PC-9 (cell line): Measurements from ENCODE around the gene ERMN. TPM values are rescaled to one million over a fixed set of nuclear protein-coding genes. Genes with fewer than 3 reads are reported as not detected.

ENCODE experiments used
- BruUV-seq: library from RNA; stranded (reverse); fragments of 400-500 nt; replicated peaks from 2 replicates; lab custom pipeline; 2021; lab: Mats Ljungman, UMichigan
- CTCF ChIA-PET: fragments of 300-600 bp; sonication (Branson Sonifier 250); formaldehyde crosslinking; loops from one replicate; lab custom pipeline; 2022; ENCODE audit warnings: antibody characterized with exemption; lab: Charles Lee
- POLR2A ChIA-PET: fragments of 300-600 bp; sonication (Branson Sonifier 250); formaldehyde crosslinking; loops from one replicate; lab custom pipeline; 2022; ENCODE audit warnings: antibody characterized with exemption; ENCODE audit not compliant: unreplicated experiment; lab: Charles Lee
- DNase-seq, 2 experiments: peaks; one replicate each; pipeline versions ENCODE4 v3.0.0 to v3.0.0-alpha.2; 2015 to 2022; ENCODE audit warnings: mixed read lengths in 1 of 2
- H2AFZ ChIP-seq: fragments of 200-600 bp; sonication (generic); 2 replicates; pipeline ENCODE4 v1.8.1; 2017; ENCODE audit warnings: antibody characterized with exemption
- H3F3A ChIP-seq: fragments of 200-600 bp; sonication (generic); 2 replicates; pipeline ENCODE4 v1.8.1; 2017; ENCODE audit warnings: antibody characterized with exemption, mild to moderate bottlenecking, low read depth; ENCODE audit not compliant: insufficient read depth
- H3K27ac ChIP-seq: fragments of 200-600 bp; sonication (generic); 2 replicates; pipeline ENCODE4 v1.6.1; 2016; ENCODE audit warnings: mixed run types
- H3K27me3 ChIP-seq: fragments of 200-600 bp; sonication (generic); 2 replicates; pipeline ENCODE4 v1.6.1; 2016; ENCODE audit warnings: low read depth, mixed run types; ENCODE audit not compliant: insufficient read depth
- H3K36me3 ChIP-seq: fragments of 200-600 bp; sonication (generic); 2 replicates; pipeline ENCODE4 v1.6.1; 2016; ENCODE audit warnings: low read depth, mixed run types
- H3K4me1 ChIP-seq: fragments of 200-600 bp; sonication (generic); replicated peaks from 2 replicates; pipeline ENCODE4 v1.6.1; 2016; ENCODE audit warnings: mixed run types; ENCODE audit not compliant: insufficient read depth
- H3K4me2 ChIP-seq: fragments of 200-600 bp; sonication (generic); 2 replicates; pipeline ENCODE4 v1.6.1; 2017; ENCODE audit warnings: mixed run types
- H3K4me3 ChIP-seq: fragments of 200-600 bp; sonication (generic); 2 replicates; pipeline ENCODE4 v1.6.1; 2016; ENCODE audit warnings: mixed run types
- H3K79me2 ChIP-seq: fragments of 200-600 bp; sonication (generic); 2 replicates; pipeline ENCODE4 v1.6.1; 2017; ENCODE audit warnings: low read depth, mixed run types
- H3K9me2 ChIP-seq: fragments of 200-600 bp; sonication (generic); 2 replicates; pipeline ENCODE4 v1.8.1; 2017; ENCODE audit warnings: mild to moderate bottlenecking; ENCODE audit not compliant: insufficient read depth
- H3K9me3 ChIP-seq: fragments of 200-600 bp; sonication (generic); 2 replicates; pipeline ENCODE4 v1.8.1; 2016; ENCODE audit warnings: low read depth; ENCODE audit not compliant: insufficient read depth
- H4K20me1 ChIP-seq: fragments of 200-600 bp; sonication (generic); 2 replicates; pipeline ENCODE4 v1.8.1; 2017; ENCODE audit not compliant: insufficient read depth
- EZH2 ChIP-seq: fragments of 200-600 bp; sonication (generic); IDR thresholded peaks from 2 replicates; pipeline ENCODE4 v1.8.0; 2017; ENCODE audit warnings: antibody characterized with exemption, low read depth
- intact Hi-C: fragments of 100-400 bp; cut with micrococcal nuclease; formaldehyde crosslinking; loops from one replicate; pipeline ENCODE4 v1.10.0; 2022; ENCODE audit not compliant: unreplicated experiment
- total RNA-seq: library from RNA; stranded (reverse); gene quantifications from 2 replicates; pipeline ENCODE4 v1.2.3, GENCODE V29; 2021
- TF ChIP-seq, protein P1 (sequence below): fragments of 200-600 bp; sonication (generic); conservative IDR thresholded peaks from 2 replicates; pipeline ENCODE4 v1.6.1; 2017; ENCODE audit warnings: mixed run types, antibody characterized with exemption, mild to moderate bottlenecking, moderate library complexity

ERMN gene
- total RNA-seq, 1 experiment from 2014 or later = not detected

- Histone ChIP-seq H3K4me2 (no peak overlapping the region), H3K79me2 (no peaks in the 10 kb centered on the region), H3K27ac (no peak overlapping the region), H3K27me3 (no peaks in the 10 kb centered on the region), H3K9me2 (no peaks in the 10 kb centered on the region), H2AFZ (no peak overlapping the region), H3F3A (no peaks in the 10 kb centered on the region), H3K36me3 (no peaks in the 10 kb centered on the region), H3K9me3 (no peaks in the 10 kb centered on the region; the same call in 1 of the 2 replicates), H3K4me1 (no peaks in the 10 kb centered on the region), H4K20me1 (no peaks in the 10 kb centered on the region), H3K4me3 (no peak overlapping the region)
- BruUV-seq = no TSS peak
- no peak for DNase-seq
- ChIA-PET POLR2A (no interaction called here), CTCF (no interaction called here)
- TF ChIP-seq, protein P1, sequence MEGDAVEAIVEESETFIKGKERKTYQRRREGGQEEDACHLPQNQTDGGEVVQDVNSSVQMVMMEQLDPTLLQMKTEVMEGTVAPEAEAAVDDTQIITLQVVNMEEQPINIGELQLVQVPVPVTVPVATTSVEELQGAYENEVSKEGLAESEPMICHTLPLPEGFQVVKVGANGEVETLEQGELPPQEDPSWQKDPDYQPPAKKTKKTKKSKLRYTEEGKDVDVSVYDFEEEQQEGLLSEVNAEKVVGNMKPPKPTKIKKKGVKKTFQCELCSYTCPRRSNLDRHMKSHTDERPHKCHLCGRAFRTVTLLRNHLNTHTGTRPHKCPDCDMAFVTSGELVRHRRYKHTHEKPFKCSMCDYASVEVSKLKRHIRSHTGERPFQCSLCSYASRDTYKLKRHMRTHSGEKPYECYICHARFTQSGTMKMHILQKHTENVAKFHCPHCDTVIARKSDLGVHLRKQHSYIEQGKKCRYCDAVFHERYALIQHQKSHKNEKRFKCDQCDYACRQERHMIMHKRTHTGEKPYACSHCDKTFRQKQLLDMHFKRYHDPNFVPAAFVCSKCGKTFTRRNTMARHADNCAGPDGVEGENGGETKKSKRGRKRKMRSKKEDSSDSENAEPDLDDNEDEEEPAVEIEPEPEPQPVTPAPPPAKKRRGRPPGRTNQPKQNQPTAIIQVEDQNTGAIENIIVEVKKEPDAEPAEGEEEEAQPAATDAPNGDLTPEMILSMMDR = no peak
- no peak for TF ChIP-seq EZH2
- intact Hi-C loops = no loop called here
Measured at GRCh38 chr2:157355618-157356017, 30.0 kb upstream of the ERMN start.

- no peak overlapping the region for H3K4me3 ChIP-seq
- intact Hi-C loops = no loop called here
- no peaks in the 10 kb centered on the region for H3K9me2 ChIP-seq
- H3F3A ChIP-seq = no peaks in the 10 kb centered on the region
- CTCF ChIA-PET = no interaction called here
- no peaks in the 10 kb centered on the region for H4K20me1 ChIP-seq
- H3K27me3 ChIP-seq = no peaks in the 10 kb centered on the region
- DNase-seq = no peak
- no peaks in the 10 kb centered on the region for H3K36me3 ChIP-seq
- H3K4me2 ChIP-seq = no peak overlapping the region
- no TSS peak for BruUV-seq
- POLR2A ChIA-PET = no interaction called here
- no peaks in the 10 kb centered on the region for H3K79me2 ChIP-seq
- H3K9me3 ChIP-seq = no peaks in the 10 kb centered on the region; the same call in 1 of the 2 replicates
- no peak overlapping the region for H2AFZ ChIP-seq
- no peak overlapping the region for H3K27ac ChIP-seq
- TF ChIP-seq, protein P1 = no peak
- no peak for TF ChIP-seq EZH2
- no peaks in the 10 kb centered on the region for H3K4me1 ChIP-seq
Measured at GRCh38 chr2:157349949-157350515, 24.4 kb upstream of the ERMN start.

GRCh38 chr2:157348291-157348921 lies 22.8 kb upstream of the ERMN start:
- no peaks in the 10 kb centered on the region; the same call in 1 of the 2 replicates for H3K9me3 ChIP-seq
- H3K9me2 ChIP-seq = no peaks in the 10 kb centered on the region
- H3K27me3 ChIP-seq = no peaks in the 10 kb centered on the region
- H2AFZ ChIP-seq = no peak overlapping the region
- BruUV-seq = no TSS peak
- no peaks in the 10 kb centered on the region for H3F3A ChIP-seq
- H3K4me2 ChIP-seq = no peak overlapping the region
- no peak overlapping the region for H3K4me3 ChIP-seq
- no peak overlapping the region for H3K27ac ChIP-seq
- ChIA-PET CTCF (no interaction called here), POLR2A (no interaction called here)
- no peaks in the 10 kb centered on the region for H3K4me1 ChIP-seq
- no peak for DNase-seq
- intact Hi-C loops = no loop called here
- no peaks in the 10 kb centered on the region for H3K36me3 ChIP-seq
- TF ChIP-seq, protein P1 = no peak
- TF ChIP-seq EZH2 = no peak
- no peaks in the 10 kb centered on the region for H3K79me2 ChIP-seq
- no peaks in the 10 kb centered on the region for H4K20me1 ChIP-seq
